ENCODE measurements around the gene EZH1. TPM values are rescaled to one million over a fixed set of nuclear protein-coding genes. Genes with fewer than 3 reads are reported as not detected.
A peak's percentile ranks its signal among the peaks of the same experiment; 100 is the strongest.

The EZH1 gene
- total RNA-seq, 1 donor from 2014 or later: 50.5 TPM

- DNase-seq (ENCODE audit: low spot score): no peak
Observed at GRCh38 chr17:42723636-42724035, 21.2 kb downstream of the EZH1 start.

- no peak for DNase-seq (ENCODE audit: low spot score)
Observed at GRCh38 chr17:42720996-42721583, 23.8 kb downstream of the EZH1 start.

- peak; percentile 24 for DNase-seq (ENCODE audit: low spot score)
Observed at GRCh38 chr17:42709561-42709960, 35.3 kb downstream of the EZH1 start.

GRCh38 chr17:42708588-42708987 lies 36.3 kb downstream of the EZH1 start:
- peak; percentile 37 for DNase-seq (ENCODE audit: low spot score)

GRCh38 chr17:42706732-42707131 lies 38.1 kb downstream of the EZH1 start:
- peak; percentile 30 for DNase-seq (ENCODE audit: low spot score)

GRCh38 chr17:42704837-42705494 lies 39.9 kb downstream of the EZH1 start:
- peak; percentile 28 for DNase-seq (ENCODE audit: low spot score)

DNA sequence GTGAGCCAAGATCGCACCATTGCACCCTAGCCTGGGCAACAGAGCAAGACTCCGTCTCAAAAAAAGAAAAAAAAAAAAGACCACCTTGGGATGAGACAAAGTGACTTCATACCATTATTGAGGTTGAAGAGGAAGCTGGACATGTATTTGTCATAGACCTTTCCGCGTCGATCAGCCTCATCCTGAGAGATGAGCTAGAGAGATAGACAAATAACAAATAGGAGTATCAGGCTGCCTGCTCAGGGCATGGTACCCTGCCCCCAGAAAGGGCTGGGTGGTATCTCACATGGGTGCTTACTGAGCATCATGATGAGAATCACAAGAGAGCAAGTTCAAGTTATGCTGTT lies 40.4 kb downstream of the EZH1 start:
- no peak for DNase-seq (ENCODE audit: low spot score)

DNA sequence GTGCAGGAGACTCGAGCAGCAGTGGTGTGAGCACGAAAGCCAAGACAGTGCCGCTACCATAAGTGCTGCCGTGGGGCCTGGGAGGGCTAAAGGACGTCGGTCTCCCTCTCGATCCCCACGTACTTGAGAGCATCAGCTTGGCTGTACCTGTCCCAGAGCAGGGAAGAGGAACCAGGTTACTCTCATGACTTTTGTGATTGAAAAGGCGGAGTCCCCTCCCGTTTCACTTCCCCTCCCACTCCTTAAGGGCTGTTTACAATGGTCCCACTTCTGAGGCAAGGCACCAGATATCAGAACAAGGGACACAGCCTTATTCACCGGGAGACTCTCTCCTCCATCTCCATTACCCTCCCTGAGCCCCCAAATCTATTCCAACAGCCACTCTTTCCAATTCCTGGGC lies 42.4 kb downstream of the EZH1 start:
- DNase-seq (ENCODE audit: low spot score): no peak

GRCh38 chr17:42700586-42701289 lies 44.1 kb downstream of the EZH1 start:
- no peak for DNase-seq (ENCODE audit: low spot score)

- DNase-seq (ENCODE audit: low spot score): no peak
Observed at GRCh38 chr17:42699415-42699740, 45.5 kb downstream of the EZH1 start.

GRCh38 chr17:42698736-42699414 lies 46.0 kb downstream of the EZH1 start:
- DNase-seq (ENCODE audit: low spot score): no peak

DNA sequence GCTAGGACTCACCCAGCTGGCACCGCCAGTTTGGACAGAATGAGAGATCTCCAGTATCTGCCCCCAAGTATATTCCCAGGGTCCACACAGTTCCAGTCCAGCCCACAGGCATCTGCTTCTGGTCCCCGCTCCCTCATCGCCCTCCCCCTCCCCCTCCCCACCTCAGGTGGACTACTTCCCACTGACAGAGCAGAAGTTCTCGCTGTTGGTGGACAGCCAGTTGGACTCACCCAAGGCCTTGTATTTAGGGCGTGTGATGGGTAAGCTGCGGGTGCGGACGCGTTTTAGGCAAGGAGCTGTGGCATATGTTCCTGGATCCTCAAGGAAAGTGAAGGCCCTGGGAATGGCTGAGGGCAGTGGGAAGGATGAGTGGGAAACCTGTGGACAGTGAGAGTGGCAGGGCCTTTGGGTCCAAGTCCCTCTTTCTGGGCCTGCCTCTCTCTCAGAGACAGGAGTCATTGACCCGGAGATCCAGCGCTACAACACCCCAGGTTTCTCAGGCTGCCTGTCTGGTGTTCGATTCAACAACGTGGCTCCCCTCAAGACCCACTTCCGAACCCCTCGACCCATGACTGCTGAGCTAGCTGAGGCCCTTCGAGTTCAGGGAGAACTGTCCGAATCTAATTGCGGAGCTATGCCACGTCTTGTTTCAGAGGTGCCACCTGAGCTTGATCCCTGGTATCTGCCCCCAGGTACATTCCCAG lies 47.6 kb downstream of the EZH1 start:
- DNase-seq (ENCODE audit: low spot score): no peak

GRCh38 chr17:42695500-42695899 lies 49.3 kb downstream of the EZH1 start:
- DNase-seq (ENCODE audit: low spot score): no peak

DNA sequence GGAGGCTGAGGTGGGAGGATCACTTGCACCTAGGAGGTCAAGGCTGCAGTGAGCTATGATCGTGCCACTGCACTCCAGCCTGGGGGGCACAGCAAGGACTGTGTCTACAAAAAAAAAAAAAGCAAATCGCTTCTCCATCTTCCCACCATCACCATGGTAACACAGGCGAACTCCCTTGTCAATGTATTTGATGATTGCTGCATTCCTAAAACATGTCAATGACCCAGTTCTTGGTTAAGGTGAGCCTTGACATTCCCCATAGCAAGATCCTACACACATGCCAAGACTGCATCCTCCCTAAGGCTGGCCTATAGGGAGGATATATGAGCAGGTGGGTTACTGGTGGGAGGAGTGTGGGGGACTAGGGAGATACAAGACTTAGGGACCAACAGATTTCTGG lies 50.3 kb downstream of the EZH1 start:
- DNase-seq (ENCODE audit: low spot score): no peak

DNA sequence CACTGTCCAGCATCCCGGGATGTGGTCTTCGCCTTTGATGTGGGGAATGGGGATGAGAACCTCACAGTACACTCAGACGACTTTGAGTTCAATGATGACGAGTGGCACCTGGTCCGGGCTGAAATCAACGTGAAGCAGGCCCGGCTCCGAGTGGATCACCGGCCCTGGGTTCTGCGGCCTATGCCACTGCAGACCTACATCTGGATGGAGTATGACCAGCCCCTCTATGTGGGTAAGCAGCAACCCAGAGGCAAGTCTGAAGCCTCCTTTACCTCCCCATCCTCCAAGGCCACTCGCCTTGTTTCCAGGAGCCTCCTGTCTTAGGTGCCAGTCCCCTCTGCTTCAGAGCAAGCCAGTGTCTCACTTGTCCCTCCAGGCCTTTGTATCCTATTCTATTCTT lies 52.4 kb downstream of the EZH1 start:
- no peak for DNase-seq (ENCODE audit: low spot score)

GRCh38 chr17:42691021-42691545 lies 53.8 kb downstream of the EZH1 start:
- no peak for DNase-seq (ENCODE audit: low spot score)

DNA sequence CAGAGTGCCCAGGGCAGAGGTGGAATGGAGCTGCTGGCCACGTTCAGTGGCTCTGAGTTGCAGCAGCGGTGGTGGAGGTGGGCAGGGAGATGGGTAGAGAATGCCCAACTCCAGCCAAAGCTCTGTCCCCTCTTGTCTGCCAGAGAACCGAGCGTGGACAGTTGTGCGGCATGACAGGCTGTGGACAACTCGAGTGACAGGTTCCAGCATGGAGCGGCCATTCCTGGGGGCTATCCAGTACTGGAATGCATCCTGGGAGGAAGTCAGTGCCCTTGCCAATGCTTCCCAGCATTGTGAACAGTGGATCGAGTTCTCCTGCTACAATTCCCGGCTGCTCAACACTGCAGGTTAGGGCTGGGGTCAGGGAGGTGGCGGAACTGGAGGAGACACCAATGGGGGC lies 54.2 kb downstream of the EZH1 start:
- no peak for DNase-seq (ENCODE audit: low spot score)

DNA sequence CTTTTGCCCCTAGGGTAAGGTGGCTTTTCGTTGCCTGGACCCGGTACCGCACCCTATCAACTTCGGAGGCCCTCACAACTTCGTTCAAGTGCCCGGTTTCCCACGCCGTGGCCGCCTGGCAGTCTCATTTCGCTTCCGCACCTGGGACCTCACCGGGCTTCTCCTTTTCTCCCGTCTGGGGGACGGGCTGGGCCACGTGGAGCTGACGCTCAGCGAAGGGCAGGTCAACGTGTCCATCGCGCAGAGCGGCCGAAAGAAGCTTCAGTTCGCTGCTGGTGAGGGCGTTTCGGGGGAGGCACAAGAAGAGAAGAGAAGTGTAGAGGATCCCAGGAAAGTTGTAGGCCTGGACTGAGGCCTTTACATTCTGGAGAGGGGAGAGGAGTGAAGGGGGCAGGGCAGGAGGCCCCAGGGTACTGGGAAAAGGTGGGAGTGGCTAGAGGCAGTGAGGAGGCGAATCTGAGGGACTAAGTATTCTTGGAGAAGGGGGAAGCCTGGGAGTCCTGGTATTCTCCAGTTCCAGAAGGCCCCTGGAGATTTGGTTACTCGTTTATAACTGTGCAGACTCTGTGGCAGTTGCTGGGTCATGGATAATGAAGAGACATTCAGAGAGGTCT lies 57.0 kb downstream of the EZH1 start:
- no peak for DNase-seq (ENCODE audit: low spot score)

GRCh38 chr17:42686520-42687128 lies 58.2 kb downstream of the EZH1 start:
- DNase-seq (ENCODE audit: low spot score): no peak

DNA sequence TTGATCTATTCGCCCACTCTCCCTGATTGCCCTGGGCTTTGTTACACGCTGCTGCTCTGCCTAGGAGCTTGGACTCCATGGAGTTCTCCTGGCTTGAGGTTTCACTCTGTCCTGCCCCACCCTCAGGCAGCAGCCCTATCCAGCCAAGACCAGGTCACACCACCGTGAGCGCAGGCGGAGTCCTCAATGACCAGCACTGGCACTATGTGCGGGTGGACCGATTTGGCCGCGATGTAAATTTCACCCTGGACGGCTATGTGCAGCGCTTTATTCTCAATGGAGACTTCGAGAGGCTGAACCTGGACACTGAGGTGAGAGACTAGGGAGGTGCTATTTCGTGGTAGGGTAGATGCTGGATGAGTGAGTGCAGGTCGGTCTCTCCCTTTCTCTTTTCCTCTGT lies 59.0 kb downstream of the EZH1 start:
- no peak for DNase-seq (ENCODE audit: low spot score)

Measured in mesenteric fat pad (tissue), 1 donor.